Keratinocyte (primary cell): ENCODE results near the gene POU6F2.

Source experiments
- EZH2 ChIP-seq: IDR thresholded peaks from one replicate; pipeline ENCODE4 v1.6.1; 2012; ENCODE audit warnings: inconsistent platforms, mild to moderate bottlenecking, low read length, moderate library complexity
- TF ChIP-seq, protein P1 (sequence below), 3 experiments: IDR thresholded peaks in 1 of 3; conservative IDR thresholded peaks in 1 of 3; optimal IDR thresholded peaks in 1 of 3; 2 replicates in 2 of 3; 3 replicates in 1 of 3; pipeline versions ENCODE3 to v1.5.1; 2011; ENCODE audit warnings: low read length in 3 of 3, mild to moderate bottlenecking in 3 of 3, moderate library complexity in 2 of 3, control low read depth in 1 of 3, inconsistent platforms in 1 of 3; ENCODE audit not compliant: insufficient read depth in 2 of 3; ENCODE audit errors: extremely low read depth in 1 of 3

- TF ChIP-seq EZH2: no peak
- TF ChIP-seq, protein P1, sequence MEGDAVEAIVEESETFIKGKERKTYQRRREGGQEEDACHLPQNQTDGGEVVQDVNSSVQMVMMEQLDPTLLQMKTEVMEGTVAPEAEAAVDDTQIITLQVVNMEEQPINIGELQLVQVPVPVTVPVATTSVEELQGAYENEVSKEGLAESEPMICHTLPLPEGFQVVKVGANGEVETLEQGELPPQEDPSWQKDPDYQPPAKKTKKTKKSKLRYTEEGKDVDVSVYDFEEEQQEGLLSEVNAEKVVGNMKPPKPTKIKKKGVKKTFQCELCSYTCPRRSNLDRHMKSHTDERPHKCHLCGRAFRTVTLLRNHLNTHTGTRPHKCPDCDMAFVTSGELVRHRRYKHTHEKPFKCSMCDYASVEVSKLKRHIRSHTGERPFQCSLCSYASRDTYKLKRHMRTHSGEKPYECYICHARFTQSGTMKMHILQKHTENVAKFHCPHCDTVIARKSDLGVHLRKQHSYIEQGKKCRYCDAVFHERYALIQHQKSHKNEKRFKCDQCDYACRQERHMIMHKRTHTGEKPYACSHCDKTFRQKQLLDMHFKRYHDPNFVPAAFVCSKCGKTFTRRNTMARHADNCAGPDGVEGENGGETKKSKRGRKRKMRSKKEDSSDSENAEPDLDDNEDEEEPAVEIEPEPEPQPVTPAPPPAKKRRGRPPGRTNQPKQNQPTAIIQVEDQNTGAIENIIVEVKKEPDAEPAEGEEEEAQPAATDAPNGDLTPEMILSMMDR (optimal IDR thresholded peaks at IDR 0.05 in 1 of 3, IDR thresholded peaks at IDR 0.05 in 1 of 3, conservative IDR thresholded peaks at IDR 0.05 in 1 of 3; ENCODE audit: extremely low read depth in 1 of 3, insufficient read depth in 2 of 3, low read length in 3 of 3): no peak
Measured at GRCh38 chr7:39288303-39288702, 310.6 kb downstream of the POU6F2 start.
